K562 (cell line): ENCODE results near the gene PGPEP1. TPM values are rescaled to one million over a fixed set of nuclear protein-coding genes. Genes with fewer than 3 reads are reported as not detected.

ENCODE experiments used
- CBFB ChIP-seq: sonication (generic); formaldehyde crosslinking; IDR thresholded peaks from 2 replicates; pipeline ENCODE4 v1.4.0; 2020; ENCODE audit warnings: mild to moderate bottlenecking, missing genetic modification reagents
- CREB5 ChIP-seq: fragments of 250-450 bp; sonication (Bioruptor Pico); IDR thresholded peaks from 2 replicates; pipeline ENCODE4 v1.5.0; 2020; ENCODE audit warnings: mild to moderate bottlenecking
- CTBP1 ChIP-seq: fragments of 450-650 bp; IDR thresholded peaks from 2 replicates; pipeline ENCODE4 v1.6.1; 2016; ENCODE audit warnings: borderline replicate concordance
- MECOM ChIP-seq: fragments of 250-450 bp; sonication (Bioruptor Pico); IDR thresholded peaks from 2 replicates; pipeline ENCODE4 v1.8.0; 2022; ENCODE audit warnings: inconsistent platforms
- NFXL1 ChIP-seq: fragments of 450-650 bp; formaldehyde crosslinking; IDR thresholded peaks from 2 replicates; pipeline ENCODE4 v1.4.0; 2021; ENCODE audit warnings: mild to moderate bottlenecking
- PKNOX1 ChIP-seq: fragments of 450-650 bp; IDR thresholded peaks from 2 replicates; pipeline ENCODE4 v1.6.1; 2016
- RBM25 ChIP-seq: fragments of 200-400 bp; formaldehyde crosslinking; IDR thresholded peaks from 2 replicates; pipeline ENCODE4 v1.6.1; 2018; ENCODE audit warnings: low read length, low read depth, moderate library complexity; ENCODE audit not compliant: severe bottlenecking
- RCOR1 ChIP-seq, 2 experiments: IDR thresholded peaks; 2 replicates each; pipeline ENCODE4 v1.6.1; 2012; ENCODE audit warnings: low read depth in 2 of 2, low read length in 2 of 2, borderline replicate concordance in 1 of 2, improper control_type of control experiment in 1 of 2
- SMARCA4 ChIP-seq: fragments of 450-650 bp; IDR thresholded peaks from 2 replicates; pipeline ENCODE4 v1.6.1; 2016
- SMC3 ChIP-seq: conservative IDR thresholded peaks from 2 replicates; pipeline ENCODE4 v1.6.1; 2011; ENCODE audit warnings: low read depth, low read length, improper control_type of control experiment; ENCODE audit not compliant: insufficient read depth
- ZNF583 ChIP-seq: fragments of 250-450 bp; sonication (Bioruptor Pico); IDR thresholded peaks from 2 replicates; pipeline ENCODE4 v1.4.0; 2020
- polyA plus RNA-seq, 8 experiments: library from polyadenylated mRNA; depleted of rRNA in 4 of 8; stranded (reverse) in 5 of 8; unstranded in 3 of 8; fragments of >200 nt; fragmentation: Nextera tagmentation in 2 of 8; fragmentation: Illumina TruSeq in 1 of 8; extraction: Ambion mirVana in 2 of 8; extraction: Trizol in 1 of 8; gene quantifications; 2 replicates each; pipeline versions ENCODE4 v1.2.1 to v1.2.3, GENCODE V29; 2011 to 2014; ENCODE audit warnings: inconsistent platforms in 1 of 8, missing spikeins in 1 of 8
- total RNA-seq, 7 experiments: library from RNA; depleted of rRNA in 6 of 7; stranded (reverse); fragments of >200 nt in 6 of 7; fragmentation: Illumina TruSeq in 2 of 7; extraction: Trizol in 2 of 7; gene quantifications; 2 replicates each; pipeline versions ENCODE4 v1.2.1 to v1.2.3, GENCODE V29; 2011 to 2021; ENCODE audit warnings: low replicate concordance in 1 of 7

PGPEP1 gene
- total and polyA plus RNA-seq, 9 of the 15 experiments (the other 6 are each of a cell fraction or from before 2014, with no cell fraction given), result 10.0 to 69.6 (median 33.5) TPM

- TF ChIP-seq CBFB (CRISPR knock-in tag) (0 out of 2 replicates have a peak, but pooled peaks have one; percentile 25), RCOR1 (IDR thresholded peaks at IDR 0.05; ENCODE audit: borderline replicate concordance in 1 of 2, low read depth in 2 of 2, low read length in 2 of 2) (peak in 1 of 2 experiments; percentile 73; a peak in 2 of 4 replicates), SMARCA4 (0 out of 2 replicates have a peak, but pooled peaks have one; percentile 37), CTBP1 (no peak; the same call in 1 of the 2 replicates), PKNOX1 (peak; percentile 80), CREB5 (no peak), RBM25 (no peak), MECOM (CRISPR knock-in tag) (no peak), ZNF583 (CRISPR knock-in tag) (0 out of 2 replicates have a peak, but pooled peaks have one; percentile 28), SMC3 (peak; percentile 41; the same call in 1 of the 2 replicates), NFXL1 (no peak)
- TF ChIP-seq, all 486 proteins: peak for 29
Measured at GRCh38 chr19:18339723-18340122, 675 bp upstream of the PGPEP1 start (continued).
